ENCODE results near the gene CDH23.

GRCh38 chr10:71600849-71601248 is 204.1 kb downstream of the CDH23 start:
- TF ChIP-seq, protein P1, sequence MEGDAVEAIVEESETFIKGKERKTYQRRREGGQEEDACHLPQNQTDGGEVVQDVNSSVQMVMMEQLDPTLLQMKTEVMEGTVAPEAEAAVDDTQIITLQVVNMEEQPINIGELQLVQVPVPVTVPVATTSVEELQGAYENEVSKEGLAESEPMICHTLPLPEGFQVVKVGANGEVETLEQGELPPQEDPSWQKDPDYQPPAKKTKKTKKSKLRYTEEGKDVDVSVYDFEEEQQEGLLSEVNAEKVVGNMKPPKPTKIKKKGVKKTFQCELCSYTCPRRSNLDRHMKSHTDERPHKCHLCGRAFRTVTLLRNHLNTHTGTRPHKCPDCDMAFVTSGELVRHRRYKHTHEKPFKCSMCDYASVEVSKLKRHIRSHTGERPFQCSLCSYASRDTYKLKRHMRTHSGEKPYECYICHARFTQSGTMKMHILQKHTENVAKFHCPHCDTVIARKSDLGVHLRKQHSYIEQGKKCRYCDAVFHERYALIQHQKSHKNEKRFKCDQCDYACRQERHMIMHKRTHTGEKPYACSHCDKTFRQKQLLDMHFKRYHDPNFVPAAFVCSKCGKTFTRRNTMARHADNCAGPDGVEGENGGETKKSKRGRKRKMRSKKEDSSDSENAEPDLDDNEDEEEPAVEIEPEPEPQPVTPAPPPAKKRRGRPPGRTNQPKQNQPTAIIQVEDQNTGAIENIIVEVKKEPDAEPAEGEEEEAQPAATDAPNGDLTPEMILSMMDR (IDR thresholded peaks at IDR 0.05 in 8 of 11, conservative IDR thresholded peaks at IDR 0.05 in 3 of 11): no peak
- TF ChIP-seq POLR2A (IDR thresholded peaks at IDR 0.05) (no peak), POLR2AphosphoS5 (IDR thresholded peaks at IDR 0.05) (no peak)
